CD4-positive, alpha-beta T cell (primary cell): ENCODE measurements around the gene MXI1. TPM values are rescaled to one million over a fixed set of nuclear protein-coding genes. Genes with fewer than 3 reads are reported as not detected.

Experiments used
- ATAC-seq: fragments of 200-7000 bp; cut with Tn5 transposase; one replicate; pipeline ENCODE4 v1.10.0; 2022; ENCODE audit warnings: mild to moderate bottlenecking; ENCODE audit not compliant: poor library complexity
- CTCF ChIA-PET: fragments of 350-600 bp; sonication (Branson Sonifier 250); formaldehyde crosslinking; loops from one replicate; lab custom pipeline; 2021; ENCODE audit warnings: antibody characterized with exemption, inconsistent platforms; lab: Charles Lee
- POLR2A ChIA-PET: fragments of 350-600 bp; sonication (Branson Sonifier 250); formaldehyde crosslinking; loops from one replicate; lab custom pipeline; 2021; ENCODE audit warnings: antibody characterized with exemption, inconsistent platforms; lab: Charles Lee
- DNase-seq, 14 experiments: peaks; one replicate each; pipeline ENCODE4 v3.0.0-alpha.2; 2013 to 2020; ENCODE audit warnings: mixed read lengths in 2 of 14
- H3K27ac ChIP-seq, 2 donors: one replicate each; pipeline versions ENCODE4 v1.5.1 to v1.7.0; 2013; ENCODE audit warnings: low read length in 2 of 2, low read depth in 1 of 2, mild to moderate bottlenecking in 1 of 2
- H3K27me3 ChIP-seq, 2 experiments: 1 replicate in 1 of 2; 2 replicates in 1 of 2; pipeline versions ENCODE4 v1.6.1 to v1.7.0; 2013; ENCODE audit warnings: low read length in 2 of 2, control low read depth in 1 of 2, mild to moderate bottlenecking in 1 of 2, moderate library complexity in 1 of 2; ENCODE audit not compliant: insufficient read depth in 2 of 2, control insufficient read depth in 1 of 2
- H3K36me3 ChIP-seq: one replicate; pipeline ENCODE4 v1.6.1; 2013; ENCODE audit warnings: low read length, control low read depth; ENCODE audit not compliant: insufficient read depth
- H3K4me1 ChIP-seq: one replicate; pipeline ENCODE4 v1.6.1; 2013; ENCODE audit warnings: low read length, control low read depth; ENCODE audit not compliant: insufficient read depth
- H3K4me3 ChIP-seq: one replicate; pipeline ENCODE4 v1.5.1; 2013; ENCODE audit warnings: mild to moderate bottlenecking, low read length, moderate library complexity
- H3K9me3 ChIP-seq, 2 experiments: 1 replicate in 1 of 2; 2 replicates in 1 of 2; pipeline versions ENCODE4 v1.6.1 to v1.7.0; 2013; ENCODE audit warnings: low read length in 2 of 2, mild to moderate bottlenecking in 2 of 2, control low read depth in 1 of 2, moderate library complexity in 1 of 2; ENCODE audit not compliant: control insufficient read depth in 1 of 2, insufficient read depth in 1 of 2
- H3K27ac Mint-ChIP-seq: one replicate; pipeline ENCODE4 v1.8.0; 2020; ENCODE audit warnings: mixed read lengths
- H3K27me3 Mint-ChIP-seq: one replicate; pipeline ENCODE4 v1.8.0; 2021; ENCODE audit warnings: mixed read lengths
- H3K36me3 Mint-ChIP-seq: one replicate; pipeline ENCODE4 v1.8.0; 2021; ENCODE audit warnings: low read depth, mixed read lengths
- H3K4me1 Mint-ChIP-seq: one replicate; pipeline ENCODE4 v1.8.0; 2021; ENCODE audit warnings: low read depth, mixed read lengths
- H3K4me3 Mint-ChIP-seq: one replicate; pipeline ENCODE4 v1.8.0; 2020; ENCODE audit warnings: mild to moderate bottlenecking, mixed read lengths
- H3K9me3 Mint-ChIP-seq: one replicate; pipeline ENCODE4 v1.8.0; 2020; ENCODE audit warnings: mixed read lengths
- CTCF ChIP-seq: fragments of 200-600 bp; IDR thresholded peaks from one replicate; pipeline ENCODE4 v1.8.0; 2022; ENCODE audit warnings: antibody characterized with exemption, mild to moderate bottlenecking
- intact Hi-C, 2 experiments: fragments of 100-400 bp; cut with DNase I in 1 of 2; cut with micrococcal nuclease in 1 of 2; formaldehyde crosslinking; loops; one replicate each; pipeline versions ENCODE4 v1.15.1 to v1.9.0; 2023 to 2025; cut with DNase I, micrococcal nuclease
- total RNA-seq, 174 experiments: library from RNA in 2 of 174; stranded (reverse) in 2 of 174; gene quantifications; one replicate each; pipeline ENCODE4 v1.2.3 and lab custom pipeline; 2021 to 2026

Gene MXI1
- total RNA-seq, 2 experiments from 2014 or later, result 74.3 to 84.3 TPM

DNA sequence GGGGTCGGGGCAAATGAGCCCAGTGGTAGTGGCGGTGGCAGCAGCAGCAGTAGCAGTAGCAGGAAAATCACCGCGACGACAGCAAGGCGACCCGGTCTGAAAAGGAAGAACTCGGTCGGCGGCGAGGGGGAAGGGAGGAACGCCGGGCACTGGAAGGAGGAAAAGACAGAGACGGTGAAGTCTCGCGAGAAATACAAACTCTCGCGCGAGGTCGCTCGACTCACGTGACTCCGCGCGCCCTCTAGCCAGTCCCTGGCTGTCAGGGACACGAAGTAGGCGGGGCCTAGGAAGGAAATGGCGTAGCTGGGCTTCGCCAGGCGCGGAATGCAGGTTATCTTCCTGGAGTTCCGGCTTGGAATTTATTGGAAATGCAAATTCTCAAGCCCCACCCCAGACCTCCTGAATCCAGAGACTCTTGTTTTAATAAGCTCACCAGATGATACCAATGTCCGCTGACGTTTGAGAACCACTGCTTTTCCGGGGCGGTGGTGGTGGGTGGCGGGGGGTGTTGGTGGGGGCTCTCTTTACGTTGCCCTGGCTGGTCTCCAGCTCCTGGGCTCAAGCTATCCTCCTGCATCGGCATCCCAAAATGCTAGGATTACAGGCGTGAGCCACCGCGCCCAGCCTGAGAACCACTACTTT is 97.5 kb downstream of the MXI1 start, which contains the start of gene SMNDC1:
Gene SMNDC1, minus strand, starts transcription at position 141 of the 642 bp plus-strand sequence. CDS start 1,333 bp downstream, outside the sequence.
- CTCF ChIA-PET, result interaction anchor here (0.9 to 3.8 kb wide), 10 partner anchors 26 to 295 kb away, joined by 3 to 21 read pairs (median 6); partner anchors contain the start of gene SMC3
- TF ChIP-seq CTCF, result no peak
- no peaks in the 10 kb centered on the region for H3K27me3 ChIP-seq
- intact Hi-C loops, result loop anchor here (2.0 to 10.0 kb wide), 6 partner anchors 78 to 610 kb away; partner anchors contain the start of genes ADD3 (in 1 of the 2), BBIP1 (in 1 of the 2), DUSP5 (in 1 of the 2) and SHOC2 (in 1 of the 2)
- Mint-ChIP-seq H3K36me3 (peaks cover 52% of the 10 kb centered on the region), H3K4me3 (peak within 1 kb of the TSS; percentile 97), H3K9me3 (no peaks in the 10 kb centered on the region), H3K4me1 (peaks cover 61% of the 10 kb centered on the region), H3K27me3 (no peaks in the 10 kb centered on the region), H3K27ac (peak within 1 kb of the TSS; percentile 98)
- ATAC-seq (peak; percentile 88), DNase-seq (peak; percentile 94 to 99 (median 96))
- H3K4me1 ChIP-seq, result peaks cover 23% of the 10 kb centered on the region
- no peaks in the 10 kb centered on the region for H3K9me3 ChIP-seq
- H3K27ac ChIP-seq, result peak within 1 kb of the TSS; percentile 74 to 90
- peak within 1 kb of the TSS; percentile 72 for H3K4me3 ChIP-seq
- POLR2A ChIA-PET, result interaction anchor here (0.6 to 4.5 kb wide), 32 partner anchors 9 to 616 kb away, joined by 3 to 82 read pairs (median 3); partner anchors contain the start of genes ADD3, DUSP5, MXI1 and SMC3
- peaks cover 33% of the 10 kb centered on the region for H3K36me3 ChIP-seq

- peaks cover 19% of the 10 kb centered on the region for H3K4me1 ChIP-seq
Observed at GRCh38 chr10:110305767-110306451, 98.5 kb downstream of the MXI1 start.

More at GRCh38 chr10:110305767-110306451, 98.5 kb downstream of the MXI1 start:
- POLR2A ChIA-PET, result interaction anchor here (0.6 to 4.5 kb wide), 18 partner anchors 20 to 614 kb away, joined by 3 to 82 read pairs (median 3); partner anchors contain the start of genes DUSP5, MXI1 and SMC3
- peak overlapping the region; percentile 98 for H3K27ac Mint-ChIP-seq
- CTCF ChIA-PET, result interaction anchor here (0.6 to 3.8 kb wide), 22 partner anchors 27 to 444 kb away, joined by 3 to 21 read pairs (median 4); partner anchors contain the start of gene SMC3
- Histone ChIP-seq H3K4me3 (peak overlapping the region; percentile 72), H3K36me3 (peaks cover 23% of the 10 kb centered on the region), H3K27me3 (no peaks in the 10 kb centered on the region), H3K9me3 (no peaks in the 10 kb centered on the region), H3K27ac (peak overlapping the region in 1 of 2 donors; percentile 90)
- ATAC-seq (peak; percentile 64), DNase-seq (peak in 13 of 14 experiments; percentile 12 to 89 (median 37))
- H3K36me3 Mint-ChIP-seq, result peaks cover 42% of the 10 kb centered on the region
- no peaks in the 10 kb centered on the region for H3K9me3 Mint-ChIP-seq
- no peaks in the 10 kb centered on the region for H3K27me3 Mint-ChIP-seq
- H3K4me3 Mint-ChIP-seq, result peak overlapping the region; percentile 97
- H3K4me1 Mint-ChIP-seq, result peaks cover 51% of the 10 kb centered on the region
- TF ChIP-seq CTCF, result peak; percentile 73
- intact Hi-C loops, result loop anchor here (1.0 to 10.0 kb wide), 8 partner anchors 48 to 609 kb away; partner anchors contain the start of genes BBIP1 (in 1 of the 2), DUSP5 (in 1 of the 2) and SHOC2 (in 1 of the 2)
